CD4-positive, alpha-beta T cell (primary cell): ENCODE data around the gene HMOX1. TPM values are rescaled to one million over a fixed set of nuclear protein-coding genes. Genes with fewer than 3 reads are reported as not detected.

Experiments used
- ATAC-seq: fragments of 200-7000 bp; cut with Tn5 transposase; one replicate; pipeline ENCODE4 v1.10.0; 2022; ENCODE audit warnings: mild to moderate bottlenecking; ENCODE audit not compliant: poor library complexity
- CTCF ChIA-PET: fragments of 350-600 bp; sonication (Branson Sonifier 250); formaldehyde crosslinking; loops from one replicate; lab custom pipeline; 2021; ENCODE audit warnings: antibody characterized with exemption, inconsistent platforms; lab: Charles Lee
- POLR2A ChIA-PET: fragments of 350-600 bp; sonication (Branson Sonifier 250); formaldehyde crosslinking; loops from one replicate; lab custom pipeline; 2021; ENCODE audit warnings: antibody characterized with exemption, inconsistent platforms; lab: Charles Lee
- DNase-seq, 14 experiments: peaks; one replicate each; pipeline ENCODE4 v3.0.0-alpha.2; 2013 to 2020; ENCODE audit warnings: mixed read lengths in 2 of 14
- H3K27ac ChIP-seq, 2 donors: one replicate each; pipeline versions ENCODE4 v1.5.1 to v1.7.0; 2013; ENCODE audit warnings: low read length in 2 of 2, low read depth in 1 of 2, mild to moderate bottlenecking in 1 of 2
- H3K27me3 ChIP-seq, 2 experiments: 1 replicate in 1 of 2; 2 replicates in 1 of 2; pipeline versions ENCODE4 v1.6.1 to v1.7.0; 2013; ENCODE audit warnings: low read length in 2 of 2, control low read depth in 1 of 2, mild to moderate bottlenecking in 1 of 2, moderate library complexity in 1 of 2; ENCODE audit not compliant: insufficient read depth in 2 of 2, control insufficient read depth in 1 of 2
- H3K36me3 ChIP-seq: one replicate; pipeline ENCODE4 v1.6.1; 2013; ENCODE audit warnings: low read length, control low read depth; ENCODE audit not compliant: insufficient read depth
- H3K4me1 ChIP-seq: one replicate; pipeline ENCODE4 v1.6.1; 2013; ENCODE audit warnings: low read length, control low read depth; ENCODE audit not compliant: insufficient read depth
- H3K4me3 ChIP-seq: one replicate; pipeline ENCODE4 v1.5.1; 2013; ENCODE audit warnings: mild to moderate bottlenecking, low read length, moderate library complexity
- H3K9me3 ChIP-seq, 2 experiments: 1 replicate in 1 of 2; 2 replicates in 1 of 2; pipeline versions ENCODE4 v1.6.1 to v1.7.0; 2013; ENCODE audit warnings: low read length in 2 of 2, mild to moderate bottlenecking in 2 of 2, control low read depth in 1 of 2, moderate library complexity in 1 of 2; ENCODE audit not compliant: control insufficient read depth in 1 of 2, insufficient read depth in 1 of 2
- H3K27ac Mint-ChIP-seq: one replicate; pipeline ENCODE4 v1.8.0; 2020; ENCODE audit warnings: mixed read lengths
- H3K27me3 Mint-ChIP-seq: one replicate; pipeline ENCODE4 v1.8.0; 2021; ENCODE audit warnings: mixed read lengths
- H3K36me3 Mint-ChIP-seq: one replicate; pipeline ENCODE4 v1.8.0; 2021; ENCODE audit warnings: low read depth, mixed read lengths
- H3K4me1 Mint-ChIP-seq: one replicate; pipeline ENCODE4 v1.8.0; 2021; ENCODE audit warnings: low read depth, mixed read lengths
- H3K4me3 Mint-ChIP-seq: one replicate; pipeline ENCODE4 v1.8.0; 2020; ENCODE audit warnings: mild to moderate bottlenecking, mixed read lengths
- H3K9me3 Mint-ChIP-seq: one replicate; pipeline ENCODE4 v1.8.0; 2020; ENCODE audit warnings: mixed read lengths
- CTCF ChIP-seq: fragments of 200-600 bp; IDR thresholded peaks from one replicate; pipeline ENCODE4 v1.8.0; 2022; ENCODE audit warnings: antibody characterized with exemption, mild to moderate bottlenecking
- intact Hi-C, 2 experiments: fragments of 100-400 bp; cut with DNase I in 1 of 2; cut with micrococcal nuclease in 1 of 2; formaldehyde crosslinking; loops; one replicate each; pipeline versions ENCODE4 v1.15.1 to v1.9.0; 2023 to 2025; cut with DNase I, micrococcal nuclease
- total RNA-seq, 174 experiments: library from RNA in 2 of 174; stranded (reverse) in 2 of 174; gene quantifications; one replicate each; pipeline ENCODE4 v1.2.3 and lab custom pipeline; 2021 to 2026

The HMOX1 gene
- total RNA-seq, 2 experiments from 2014 or later = 1.1 to 1.5 TPM

GRCh38 chr22:35350539-35351503, 30.1 kb upstream of the HMOX1 start:
- Histone ChIP-seq H3K9me3 (no peaks in the 10 kb centered on the region), H3K4me3 (peak overlapping the region; percentile 55), H3K36me3 (peaks cover 9% of the 10 kb centered on the region), H3K4me1 (peaks cover 31% of the 10 kb centered on the region), H3K27me3 (no peaks in the 10 kb centered on the region), H3K27ac (no peak overlapping the region)
- peaks cover 25% of the 10 kb centered on the region for H3K4me1 Mint-ChIP-seq
- H3K27me3 Mint-ChIP-seq = peaks cover 12% of the 10 kb centered on the region
- ChIA-PET CTCF (interaction anchor here (1.0 to 1.5 kb wide), 5 partner anchors 12 to 773 kb away, joined by 3 to 6 read pairs (median 4); no protein-coding TSS in a partner anchor), POLR2A (interaction anchor here (1.3 to 2.1 kb wide), 2 partner anchors 51 to 93 kb away, joined by 5 to 6 read pairs; partner anchors contain the start of genes HMGXB4 and TOM1)
- H3K4me3 Mint-ChIP-seq = peak overlapping the region; percentile 80
- intact Hi-C loops = loop anchor here (1.0 to 5.0 kb wide), 7 partner anchors 46 to 871 kb away; no protein-coding TSS in a partner anchor
- peak; percentile 84 for TF ChIP-seq CTCF
- H3K27ac Mint-ChIP-seq = peak overlapping the region; percentile 43
- ATAC-seq (peak; percentile 81), DNase-seq (peak; percentile 69 to 93 (median 79))
- H3K36me3 Mint-ChIP-seq = peaks cover 20% of the 10 kb centered on the region
- H3K9me3 Mint-ChIP-seq = no peaks in the 10 kb centered on the region

GRCh38 chr22:35352214-35353111, 28.4 kb upstream of the HMOX1 start:
- H3K27me3 ChIP-seq = no peaks in the 10 kb centered on the region
- peak overlapping the region; percentile 4 for H3K4me3 ChIP-seq
- Mint-ChIP-seq H3K27me3 (peaks cover 17% of the 10 kb centered on the region), H3K36me3 (peaks cover 8% of the 10 kb centered on the region), H3K4me1 (peaks cover 25% of the 10 kb centered on the region), H3K27ac (no peak overlapping the region), H3K4me3 (peak overlapping the region; percentile 8), H3K9me3 (no peaks in the 10 kb centered on the region)
- H3K36me3 ChIP-seq = peaks cover 3% of the 10 kb centered on the region
- ATAC-seq = no peak
- TF ChIP-seq CTCF = no peak
- intact Hi-C loops = loop anchor here in 1 of 2 experiments (5.0 kb wide), 2 partner anchors 45 to 870 kb away; no protein-coding TSS in a partner anchor
- no peaks in the 10 kb centered on the region for H3K9me3 ChIP-seq
- no peak overlapping the region for H3K27ac ChIP-seq
- H3K4me1 ChIP-seq = peaks cover 31% of the 10 kb centered on the region
- ChIA-PET POLR2A (no interaction called here), CTCF (interaction anchor here (0.7 kb wide), 1 partner anchor 23 kb away, joined by 3 read pairs; no protein-coding TSS in a partner anchor)
- DNase-seq = peak in 7 of 14 experiments; percentile 15 to 82 (median 46)

GRCh38 chr22:35353318-35353717, 27.6 kb upstream of the HMOX1 start:
- intact Hi-C loops = loop anchor here in 1 of 2 experiments (5.0 kb wide), 2 partner anchors 44 to 869 kb away; no protein-coding TSS in a partner anchor
- TF ChIP-seq CTCF = no peak
- Histone ChIP-seq H3K36me3 (no peaks in the 10 kb centered on the region), H3K27ac (no peak overlapping the region), H3K4me3 (no peak overlapping the region), H3K27me3 (no peaks in the 10 kb centered on the region), H3K4me1 (peaks cover 31% of the 10 kb centered on the region), H3K9me3 (no peaks in the 10 kb centered on the region)
- Mint-ChIP-seq H3K4me3 (no peak overlapping the region), H3K36me3 (no peaks in the 10 kb centered on the region), H3K27me3 (peaks cover 17% of the 10 kb centered on the region), H3K27ac (no peak overlapping the region), H3K4me1 (peaks cover 25% of the 10 kb centered on the region), H3K9me3 (no peaks in the 10 kb centered on the region)
- ChIA-PET POLR2A (no interaction called here), CTCF (no interaction called here)
- DNase-seq (peak in 1 of 14 experiments; percentile 29), ATAC-seq (no peak)
